GM19043 (cell line): Measurements from ENCODE around the gene DMRTB1.

Experiments
- ATAC-seq: cut with Tn5 transposase; IDR thresholded peaks from one replicate; pipeline ENCODE4 v1.9.1; 2021; ENCODE audit warnings: low read depth; ENCODE audit not compliant: unreplicated experiment

DMRTB1 gene

DNA sequence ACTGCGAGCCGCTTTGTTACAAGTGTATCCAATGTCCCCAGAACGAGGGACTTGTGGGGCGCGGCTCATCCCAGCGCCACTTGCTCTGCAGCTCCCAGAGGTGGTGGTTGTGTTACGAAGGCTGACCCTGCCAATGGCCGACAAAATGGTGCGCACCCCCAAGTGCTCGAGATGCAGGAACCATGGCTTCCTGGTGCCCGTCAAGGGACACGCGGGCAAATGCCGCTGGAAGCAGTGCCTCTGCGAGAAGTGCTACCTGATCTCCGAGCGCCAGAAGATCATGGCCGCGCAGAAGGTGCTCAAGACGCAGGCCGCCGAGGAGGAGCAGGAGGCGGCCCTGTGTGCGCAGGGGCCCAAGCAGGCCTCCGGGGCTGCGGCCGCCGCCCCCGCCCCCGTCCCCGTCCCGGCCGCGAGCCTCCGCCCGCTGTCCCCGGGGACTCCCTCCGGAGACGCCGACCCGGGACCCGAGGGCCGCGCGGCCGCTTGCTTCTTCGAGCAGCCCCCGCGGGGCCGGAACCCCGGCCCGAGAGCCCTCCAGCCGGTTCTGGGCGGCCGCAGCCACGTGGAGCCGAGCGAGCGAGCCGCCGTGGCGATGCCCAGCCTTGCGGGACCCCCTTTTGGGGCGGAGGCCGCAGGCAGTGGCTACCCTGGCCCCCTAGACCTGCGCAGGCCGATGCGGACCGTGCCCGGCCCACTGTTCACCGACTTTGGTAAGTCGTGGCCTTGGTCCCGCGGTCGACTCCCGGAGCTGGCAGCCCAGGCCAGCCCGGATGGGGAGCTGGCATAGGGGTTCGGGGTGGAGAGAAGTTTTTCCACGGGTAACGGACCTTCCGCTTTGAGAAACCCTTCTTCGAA, at the start of gene DMRTB1:
TSS of gene DMRTB1 (plus strand) at position 79 of the 855 bp plus-strand sequence. CDS start at position 134, 55 bp downstream.
- no peak for ATAC-seq

DNA sequence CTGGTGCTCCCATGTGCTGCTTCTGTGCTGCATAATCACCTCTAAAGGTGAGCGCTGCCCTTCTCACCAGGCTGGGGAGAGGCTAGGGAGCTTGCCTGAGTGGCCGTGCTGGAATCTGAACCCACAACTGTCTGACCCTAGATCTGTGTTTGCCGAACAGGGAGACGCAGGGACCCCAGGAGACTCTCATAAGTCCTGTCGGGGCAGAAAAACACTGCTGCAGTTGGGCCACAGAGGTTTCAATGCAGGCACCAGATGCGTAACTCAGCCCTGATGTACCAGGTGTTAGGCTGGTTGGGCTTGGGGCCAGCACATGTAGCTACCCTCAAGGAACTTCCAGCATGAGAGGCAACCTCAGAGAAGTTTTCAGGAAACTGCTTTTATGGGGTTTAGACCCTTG, 49.5 kb upstream of the DMRTB1 start:
- no peak for ATAC-seq

DNA sequence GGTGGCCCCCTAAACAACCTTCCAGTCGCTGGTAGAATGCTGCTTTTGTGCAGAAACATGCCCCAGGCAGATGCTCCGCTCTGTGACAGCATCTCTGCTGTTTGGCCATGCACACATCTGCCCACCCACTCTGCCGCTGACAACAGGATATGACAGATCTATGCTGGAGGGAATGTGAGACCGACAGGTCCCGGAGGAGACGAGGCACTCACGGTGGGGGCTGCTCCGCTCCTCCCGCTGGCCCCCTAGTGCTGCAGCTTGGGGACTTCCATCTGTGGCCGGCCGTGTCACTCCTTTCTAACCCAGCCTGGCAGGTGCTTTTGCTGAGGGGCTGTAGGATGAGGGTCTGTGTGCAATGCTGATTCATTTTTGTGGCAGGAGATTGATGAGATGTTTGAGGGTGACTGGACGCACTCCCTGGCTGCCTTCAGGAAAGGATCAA, 49.1 kb upstream of the DMRTB1 start:
- ATAC-seq = no peak

- ATAC-seq = no peak
Measured at GRCh38 chr1:53410701-53411100, 48.5 kb upstream of the DMRTB1 start.

GRCh38 chr1:53411541-53412152, 47.6 kb upstream of the DMRTB1 start:
- ATAC-seq = no peak

GRCh38 chr1:53412285-53413174, 46.7 kb upstream of the DMRTB1 start:
- no peak for ATAC-seq

DNA sequence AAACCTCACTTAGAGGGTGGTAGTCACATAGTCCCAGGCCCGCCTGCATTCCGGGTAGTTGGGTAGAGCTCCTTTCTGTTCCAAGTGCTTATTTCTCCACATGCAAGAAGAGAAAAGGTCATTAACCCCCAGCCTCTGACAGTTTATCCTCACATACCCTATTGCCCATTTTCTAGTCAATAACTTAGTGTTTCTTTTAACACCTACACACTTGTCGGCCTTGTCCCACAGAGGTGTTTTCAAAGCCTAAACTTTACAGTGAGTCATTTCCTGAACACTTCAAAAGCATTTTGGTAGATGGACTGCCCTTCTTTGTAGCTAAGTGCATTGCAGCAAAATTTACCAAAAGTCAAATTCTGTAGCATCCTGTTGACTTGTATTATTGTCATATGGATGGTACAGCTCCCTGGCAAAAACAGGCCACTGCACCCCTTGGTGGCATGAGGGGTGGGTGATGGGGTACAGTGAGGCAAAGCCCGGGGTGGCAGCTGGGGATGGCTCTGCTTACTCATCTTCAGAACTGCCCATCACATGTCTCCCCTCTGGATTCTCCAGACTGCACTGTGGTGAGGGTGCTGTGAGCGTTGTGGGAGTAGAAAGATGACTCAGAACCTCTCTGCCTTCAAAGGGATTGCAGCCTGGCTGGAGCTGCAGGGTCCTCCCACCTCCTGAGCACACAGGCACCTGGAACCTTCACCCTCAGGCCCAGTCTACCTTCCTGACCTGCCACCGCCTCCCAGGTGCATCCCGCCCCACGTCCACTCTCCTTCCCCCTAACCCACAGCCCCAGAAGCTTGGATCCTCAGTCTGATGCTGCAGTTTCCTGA, 45.8 kb upstream of the DMRTB1 start:
- no peak for ATAC-seq

DNA sequence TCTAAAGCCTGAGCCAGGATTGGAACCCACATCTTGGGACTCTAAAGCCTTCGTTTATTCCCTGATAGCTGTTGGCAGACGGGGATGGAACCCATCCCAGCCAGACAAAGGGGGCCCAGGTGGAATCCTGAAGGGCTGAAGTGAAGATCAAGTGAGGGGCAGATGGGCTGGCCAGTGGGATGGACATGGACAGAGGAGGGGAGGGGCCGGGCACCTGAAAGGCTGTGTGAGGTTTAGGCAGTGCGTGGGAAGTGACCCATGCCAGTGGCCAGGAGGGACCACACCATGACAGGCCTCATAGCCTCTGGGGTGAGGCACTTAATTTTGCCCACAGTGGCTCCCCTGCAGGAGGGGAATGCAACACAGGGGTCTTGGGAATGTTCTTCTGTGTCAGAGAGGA, 44.6 kb upstream of the DMRTB1 start:
- ATAC-seq = no peak

DNA sequence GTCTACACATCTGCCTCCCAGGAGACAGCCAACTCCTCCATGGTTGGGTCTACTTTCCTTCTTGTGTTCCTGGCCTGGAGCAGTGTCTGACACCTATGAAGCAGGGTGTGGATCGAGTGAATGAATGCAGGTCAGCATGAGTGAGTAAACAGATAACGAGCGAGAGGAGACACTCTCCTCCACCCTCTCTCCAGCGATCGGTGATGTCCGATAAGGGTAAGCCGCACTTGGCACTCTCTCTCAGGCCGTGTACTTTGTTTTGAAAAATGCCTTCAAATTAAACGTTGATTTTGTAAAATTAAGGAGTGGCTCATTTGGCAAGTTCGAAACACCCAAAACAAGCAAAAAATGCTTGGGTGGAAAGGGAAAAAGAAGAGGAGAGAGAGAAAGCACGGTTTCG, 43.8 kb upstream of the DMRTB1 start:
- ATAC-seq = no peak

- ATAC-seq = no peak
Measured at GRCh38 chr1:53416269-53416813, 42.9 kb upstream of the DMRTB1 start.

GRCh38 chr1:53417074-53417511, 42.1 kb upstream of the DMRTB1 start:
- no peak for ATAC-seq

DNA sequence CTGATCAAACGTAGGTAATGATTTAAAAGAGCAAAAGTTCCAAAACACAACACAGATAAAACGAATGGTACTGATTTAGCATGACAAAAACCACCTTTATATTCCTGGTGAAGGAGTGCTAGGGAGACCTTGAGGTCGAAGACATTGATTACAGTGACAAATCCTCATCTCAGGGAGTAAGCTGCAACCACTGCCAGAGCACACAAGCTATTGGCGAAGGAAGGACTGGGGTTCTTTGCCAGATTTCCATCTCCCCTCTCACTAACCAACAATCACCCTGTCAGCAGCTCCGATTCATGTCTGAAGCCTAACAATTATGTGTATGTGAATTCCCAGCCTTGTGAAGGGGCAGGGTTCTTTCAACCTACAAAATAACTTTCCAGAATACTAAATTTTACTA, 40.2 kb upstream of the DMRTB1 start:
- no peak for ATAC-seq

GRCh38 chr1:53420341-53420740, 38.9 kb upstream of the DMRTB1 start:
- no peak for ATAC-seq

GRCh38 chr1:53421208-53421607, 38.0 kb upstream of the DMRTB1 start:
- no peak for ATAC-seq

- no peak for ATAC-seq
Measured at GRCh38 chr1:53430261-53430660, 28.9 kb upstream of the DMRTB1 start.

GRCh38 chr1:53430779-53431178, 28.4 kb upstream of the DMRTB1 start:
- no peak for ATAC-seq

DNA sequence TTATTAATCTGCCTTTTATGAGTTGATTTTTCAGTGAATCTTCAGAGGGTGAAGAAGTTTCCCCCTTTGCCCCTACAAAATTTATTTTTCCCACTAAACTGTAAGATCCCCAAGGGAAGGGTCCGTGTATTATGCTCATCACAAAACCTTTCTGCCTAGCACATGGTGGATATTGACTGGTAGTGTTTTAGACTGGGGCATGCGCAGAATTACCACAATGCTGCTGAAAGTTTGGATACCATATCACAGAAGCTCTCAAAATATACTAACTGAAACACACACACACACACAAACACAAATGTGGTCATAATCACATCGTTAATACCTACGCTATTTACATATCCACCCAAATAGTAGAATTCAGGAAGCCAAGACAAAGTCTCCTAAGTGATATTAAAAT, 28.0 kb upstream of the DMRTB1 start:
- no peak for ATAC-seq

DNA sequence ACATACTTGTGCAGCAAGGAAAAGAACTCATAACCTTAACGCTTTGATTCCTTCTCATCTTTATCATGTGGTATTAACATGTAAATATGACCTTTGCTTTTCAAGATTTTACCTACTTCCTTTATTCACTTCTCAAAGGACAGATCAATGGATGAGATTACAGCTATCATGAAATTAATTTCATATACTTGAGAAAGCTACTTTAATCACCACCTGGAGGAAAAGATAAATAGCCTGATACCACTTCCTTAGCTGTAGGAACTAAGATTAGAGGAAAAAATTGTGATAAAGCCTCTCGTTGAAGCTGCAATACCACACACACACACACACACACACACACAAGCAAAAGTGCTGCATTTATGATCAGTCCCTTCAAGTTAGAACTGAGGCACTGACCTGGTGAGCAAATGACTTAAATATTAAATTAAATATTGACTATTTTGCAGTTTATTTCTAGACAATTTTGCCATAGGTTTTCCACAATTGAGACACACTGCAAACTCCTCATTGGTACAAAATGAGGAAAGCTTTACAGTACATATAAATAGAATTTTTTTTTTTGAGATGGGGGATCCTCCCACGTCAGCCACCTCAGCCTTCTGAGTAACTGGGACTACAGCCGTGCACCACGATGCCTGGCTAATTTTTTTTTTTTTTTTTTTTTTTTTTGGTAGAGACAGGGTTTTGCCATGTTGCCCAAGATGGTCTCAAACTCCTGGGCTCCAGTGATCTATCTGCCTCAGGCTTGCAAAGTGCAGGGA, 27.2 kb upstream of the DMRTB1 start:
- ATAC-seq = no peak

DNA sequence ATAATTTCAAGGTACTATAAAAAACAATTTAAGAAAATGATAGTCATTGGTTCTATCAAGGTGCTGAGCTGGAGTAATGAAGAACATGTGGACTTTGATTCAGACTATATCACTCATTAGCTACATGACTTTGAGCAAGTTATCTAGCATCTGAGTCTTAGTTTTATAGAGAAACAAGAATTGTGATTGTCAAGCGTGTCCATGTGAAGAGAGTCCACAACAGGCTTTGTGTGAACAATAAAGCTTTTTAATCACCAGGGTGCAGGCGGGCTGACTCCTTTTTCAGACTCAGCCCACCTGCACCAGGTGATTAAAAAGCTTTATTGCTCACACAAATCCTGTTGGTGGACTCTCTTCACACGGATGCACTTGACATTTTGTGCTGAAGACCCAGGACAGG, 26.6 kb upstream of the DMRTB1 start:
- no peak for ATAC-seq
